Measurements from ENCODE around the gene RSPO3. TPM values are rescaled to one million over a fixed set of nuclear protein-coding genes. Genes with fewer than 3 reads are reported as not detected.

RSPO3 gene
- total RNA-seq, 1 experiment from 2014 or later: 0.52 TPM

DNA sequence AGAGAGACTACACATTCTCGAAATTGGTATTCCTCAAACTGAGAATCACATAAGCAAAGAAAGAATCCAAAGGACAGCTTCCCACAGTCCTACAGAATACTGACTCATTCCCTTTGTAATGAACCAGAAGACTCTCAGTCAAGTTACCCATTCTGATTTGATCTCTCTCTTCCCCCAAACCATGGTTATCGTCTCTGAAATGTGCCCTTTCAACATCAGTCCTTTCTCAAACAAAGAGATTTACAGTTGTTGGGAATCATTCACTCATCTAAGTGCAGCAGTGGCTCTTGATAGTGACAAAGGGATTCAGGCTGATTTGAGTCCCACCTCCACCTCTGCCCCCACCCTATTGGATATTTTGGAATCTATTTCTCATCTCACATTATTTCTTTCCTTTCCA is 15.0 kb upstream of the RSPO3 start:
- Histone ChIP-seq H3K27me3 (replicated peaks; ENCODE audit: insufficient read depth, low read depth, low read length, poor library complexity) (no peaks in the 10 kb centered on the region), H3K9me3 (ENCODE audit: low read depth, low read length, poor library complexity, severe bottlenecking) (no peaks in the 10 kb centered on the region), H3K36me3 (ENCODE audit: insufficient read depth, low read length, poor library complexity, severe bottlenecking) (no peaks in the 10 kb centered on the region), H3K4me3 (ENCODE audit: low read depth, low read length, poor library complexity, severe bottlenecking) (no peak overlapping the region), H3K27ac (ENCODE audit: low read depth, low read length, poor library complexity, severe bottlenecking) (no peak overlapping the region), H3K4me1 (ENCODE audit: insufficient read depth, low read length, poor library complexity, severe bottlenecking) (peaks cover 4% of the 10 kb centered on the region)
- ChIA-PET POLR2A (ENCODE audit: low non-redundant PET) (no interaction called here), CTCF (no interaction called here)
- no peak for DNase-seq (ENCODE audit: low spot score)
- TF ChIP-seq, protein P1, sequence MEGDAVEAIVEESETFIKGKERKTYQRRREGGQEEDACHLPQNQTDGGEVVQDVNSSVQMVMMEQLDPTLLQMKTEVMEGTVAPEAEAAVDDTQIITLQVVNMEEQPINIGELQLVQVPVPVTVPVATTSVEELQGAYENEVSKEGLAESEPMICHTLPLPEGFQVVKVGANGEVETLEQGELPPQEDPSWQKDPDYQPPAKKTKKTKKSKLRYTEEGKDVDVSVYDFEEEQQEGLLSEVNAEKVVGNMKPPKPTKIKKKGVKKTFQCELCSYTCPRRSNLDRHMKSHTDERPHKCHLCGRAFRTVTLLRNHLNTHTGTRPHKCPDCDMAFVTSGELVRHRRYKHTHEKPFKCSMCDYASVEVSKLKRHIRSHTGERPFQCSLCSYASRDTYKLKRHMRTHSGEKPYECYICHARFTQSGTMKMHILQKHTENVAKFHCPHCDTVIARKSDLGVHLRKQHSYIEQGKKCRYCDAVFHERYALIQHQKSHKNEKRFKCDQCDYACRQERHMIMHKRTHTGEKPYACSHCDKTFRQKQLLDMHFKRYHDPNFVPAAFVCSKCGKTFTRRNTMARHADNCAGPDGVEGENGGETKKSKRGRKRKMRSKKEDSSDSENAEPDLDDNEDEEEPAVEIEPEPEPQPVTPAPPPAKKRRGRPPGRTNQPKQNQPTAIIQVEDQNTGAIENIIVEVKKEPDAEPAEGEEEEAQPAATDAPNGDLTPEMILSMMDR (conservative IDR thresholded peaks at IDR 0.05; ENCODE audit: low read depth, low read length): no peak
- TF ChIP-seq EZH2 (IDR thresholded peaks at IDR 0.05; ENCODE audit: borderline replicate concordance, low read depth, low read length, poor library complexity, severe bottlenecking): no peak
- intact Hi-C loops (cut with micrococcal nuclease; ENCODE audit: unreplicated experiment): loop anchor here (10.0 kb wide), 1 partner anchor 449 kb away; no protein-coding TSS in a partner anchor
- BruUV-seq (replicated peaks): no TSS peak

DNA sequence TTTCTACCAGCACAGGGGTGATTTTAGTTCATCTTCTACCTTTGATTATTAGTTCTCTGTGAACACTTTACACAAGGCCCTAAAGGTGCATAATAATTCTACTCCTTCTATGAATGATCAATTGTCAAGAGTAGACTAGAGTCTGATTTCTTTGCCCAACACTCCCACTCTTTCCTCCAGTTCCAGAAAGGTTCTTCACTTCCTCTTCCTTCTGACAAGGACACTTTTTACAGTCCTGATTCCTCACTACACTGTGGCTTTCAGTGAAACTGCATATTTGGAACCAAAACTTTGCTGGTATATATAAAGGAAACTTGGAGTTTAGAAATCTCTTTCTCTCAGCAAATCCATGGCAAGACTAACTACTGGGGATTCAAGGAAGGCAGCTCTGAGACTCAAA is 10.6 kb upstream of the RSPO3 start:
- BruUV-seq (replicated peaks): no TSS peak
- intact Hi-C loops (cut with micrococcal nuclease; ENCODE audit: unreplicated experiment): loop anchor here (10.0 kb wide), 1 partner anchor 453 kb away; no protein-coding TSS in a partner anchor
- ChIA-PET POLR2A (ENCODE audit: low non-redundant PET) (no interaction called here), CTCF (no interaction called here)
- no peaks in the 10 kb centered on the region for H3K36me3 ChIP-seq (ENCODE audit: insufficient read depth, low read length, poor library complexity, severe bottlenecking)
- TF ChIP-seq EZH2 (IDR thresholded peaks at IDR 0.05; ENCODE audit: borderline replicate concordance, low read depth, low read length, poor library complexity, severe bottlenecking): no peak
- TF ChIP-seq, protein P1 (conservative IDR thresholded peaks at IDR 0.05; ENCODE audit: low read depth, low read length): no peak
- H3K27ac ChIP-seq (ENCODE audit: low read depth, low read length, poor library complexity, severe bottlenecking): no peak overlapping the region
- no peaks in the 10 kb centered on the region for H3K4me1 ChIP-seq (ENCODE audit: insufficient read depth, low read length, poor library complexity, severe bottlenecking)
- no peaks in the 10 kb centered on the region for H3K9me3 ChIP-seq (ENCODE audit: low read depth, low read length, poor library complexity, severe bottlenecking)
- no peaks in the 10 kb centered on the region for H3K27me3 ChIP-seq (replicated peaks; ENCODE audit: insufficient read depth, low read depth, low read length, poor library complexity)
- no peak overlapping the region for H3K4me3 ChIP-seq (ENCODE audit: low read depth, low read length, poor library complexity, severe bottlenecking)
- DNase-seq (ENCODE audit: low spot score): no peak

DNA sequence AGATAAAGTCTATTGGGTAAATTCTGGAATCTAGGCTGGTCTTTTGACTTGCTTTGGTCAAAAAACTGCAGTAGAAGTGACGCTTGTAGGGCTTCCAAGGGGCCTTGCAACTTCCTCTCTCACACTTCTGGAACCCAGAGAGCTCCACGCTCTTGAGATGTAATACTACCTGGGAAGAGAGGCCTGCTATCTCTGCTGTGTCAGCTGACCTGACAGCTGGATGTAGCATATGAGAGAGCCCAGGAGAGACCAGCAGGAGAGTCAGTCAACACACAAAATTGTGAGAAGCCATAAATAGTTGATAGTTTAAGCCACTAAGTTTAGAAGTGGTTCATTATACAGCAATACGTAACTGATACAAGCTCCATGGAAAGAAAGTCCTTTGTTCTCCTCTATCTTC is 7.8 kb upstream of the RSPO3 start:
- ChIA-PET POLR2A (ENCODE audit: low non-redundant PET) (no interaction called here), CTCF (no interaction called here)
- H3K4me1 ChIP-seq (ENCODE audit: insufficient read depth, low read length, poor library complexity, severe bottlenecking): no peaks in the 10 kb centered on the region
- BruUV-seq (replicated peaks): no TSS peak
- H3K9me3 ChIP-seq (ENCODE audit: low read depth, low read length, poor library complexity, severe bottlenecking): no peaks in the 10 kb centered on the region
- H3K27me3 ChIP-seq (replicated peaks; ENCODE audit: insufficient read depth, low read depth, low read length, poor library complexity): no peaks in the 10 kb centered on the region
- H3K4me3 ChIP-seq (ENCODE audit: low read depth, low read length, poor library complexity, severe bottlenecking): no peak overlapping the region
- H3K36me3 ChIP-seq (ENCODE audit: insufficient read depth, low read length, poor library complexity, severe bottlenecking): no peaks in the 10 kb centered on the region
- DNase-seq (ENCODE audit: low spot score): no peak
- intact Hi-C loops (cut with micrococcal nuclease; ENCODE audit: unreplicated experiment): no loop called here
- no peak for TF ChIP-seq EZH2 (IDR thresholded peaks at IDR 0.05; ENCODE audit: borderline replicate concordance, low read depth, low read length, poor library complexity, severe bottlenecking)
- TF ChIP-seq, protein P1 (conservative IDR thresholded peaks at IDR 0.05; ENCODE audit: low read depth, low read length): no peak
- H3K27ac ChIP-seq (ENCODE audit: low read depth, low read length, poor library complexity, severe bottlenecking): no peak overlapping the region

Measured in A673 (cell line).